NOMO-1 treated with dmso at 0.1 percent for 144 hours (cell line): ENCODE results near the gene TFAP2A.

Experiments
- DNase-seq: peaks from one replicate; lab custom pipeline; 2025; ENCODE audit not compliant: unreplicated experiment; lab: John Stamatoyannopoulos, UW

The TFAP2A gene

DNA sequence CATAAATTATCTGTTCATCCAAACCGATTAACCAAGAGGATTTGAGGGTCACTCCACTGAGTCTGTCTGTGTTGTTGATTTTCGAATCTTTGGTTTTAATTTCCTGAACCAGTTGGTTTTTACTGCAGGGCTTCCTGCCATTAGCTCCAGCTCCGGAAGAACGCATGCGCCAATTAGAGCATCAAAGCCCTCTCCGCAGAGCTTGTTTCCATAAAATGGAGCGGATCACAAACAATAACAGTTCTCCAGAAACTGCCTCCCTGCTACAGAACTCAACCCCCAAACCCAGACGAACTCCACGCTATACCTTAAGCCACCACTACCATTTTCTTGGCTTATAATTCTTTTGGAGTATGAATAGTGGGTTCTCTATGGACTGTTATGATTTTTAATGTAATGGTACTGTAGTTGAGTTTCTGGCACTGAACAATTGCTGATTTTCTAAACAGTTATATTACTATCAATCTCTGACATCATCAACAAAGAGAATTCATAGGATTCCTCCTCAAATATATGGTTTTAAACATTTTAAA is 13.8 kb downstream of the TFAP2A start:
- no peak for DNase-seq

DNA sequence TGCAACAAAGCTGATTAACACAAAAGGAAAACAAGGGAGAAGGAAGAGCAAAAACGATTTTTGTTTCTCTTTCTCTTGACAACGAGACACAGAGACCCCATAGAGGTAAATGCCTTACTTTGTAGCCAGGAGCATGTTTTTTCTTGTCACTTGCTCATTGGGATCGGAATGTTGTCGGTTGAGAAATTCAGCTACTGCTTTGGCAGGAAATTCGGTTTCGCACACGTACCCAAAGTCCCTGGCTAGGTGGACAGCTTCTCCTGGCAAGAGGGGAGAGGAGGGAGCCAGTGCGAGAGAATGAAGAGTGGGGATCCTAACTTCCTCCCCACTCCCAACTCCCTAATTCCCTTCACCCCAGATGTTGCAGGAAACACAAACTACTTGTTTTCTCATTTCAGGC is 14.5 kb downstream of the TFAP2A start:
- DNase-seq = no peak

GRCh38 chr6:10399451-10399850 is 15.4 kb downstream of the TFAP2A start:
- no peak for DNase-seq

GRCh38 chr6:10398446-10399218 is 16.2 kb downstream of the TFAP2A start:
- no peak for DNase-seq

- no peak for DNase-seq
Measured at GRCh38 chr6:10397756-10398445, 17.0 kb downstream of the TFAP2A start.

GRCh38 chr6:10396785-10397184 is 18.1 kb downstream of the TFAP2A start:
- no peak for DNase-seq

DNA sequence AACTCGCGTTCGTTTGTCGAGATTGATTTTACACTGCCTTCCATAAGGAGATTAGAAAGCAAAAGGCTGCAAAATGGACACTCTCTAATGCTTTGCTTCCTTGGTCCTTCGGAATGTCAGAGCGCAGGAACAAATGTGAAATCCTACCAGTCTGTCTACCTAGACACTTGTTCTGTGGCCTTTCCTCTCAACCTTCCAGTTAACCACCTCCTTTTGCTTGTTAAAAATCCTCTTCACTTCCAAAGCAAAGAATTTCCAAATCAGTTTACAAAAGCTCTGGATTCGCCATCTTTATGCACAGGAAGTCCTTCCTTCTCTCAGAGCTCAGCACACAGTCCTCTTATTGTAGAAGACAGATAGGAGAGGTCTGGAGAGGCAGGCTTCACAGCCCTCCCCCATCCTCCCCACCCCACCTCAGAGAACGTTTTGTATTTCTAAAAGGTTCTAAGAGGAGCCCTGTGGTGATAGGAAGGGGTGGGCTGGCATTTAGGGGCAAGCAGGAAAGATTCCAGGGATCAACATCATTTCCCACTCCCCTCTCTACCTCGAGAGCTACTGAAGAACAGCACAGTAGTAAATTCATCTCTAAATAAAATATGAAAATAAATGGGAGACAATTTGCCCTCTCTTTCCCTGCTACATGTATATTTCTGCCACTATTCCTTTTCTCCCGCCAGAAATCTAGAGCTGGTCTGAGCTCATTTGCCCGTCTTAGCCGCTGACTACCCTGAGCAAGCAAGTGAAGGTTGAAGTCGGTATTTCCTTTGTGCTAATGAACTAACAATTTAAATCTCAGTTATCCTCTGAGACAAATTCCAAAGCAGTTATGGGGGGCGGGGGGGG is 18.9 kb downstream of the TFAP2A start:
- no peak for DNase-seq

GRCh38 chr6:10395171-10395703 is 19.6 kb downstream of the TFAP2A start:
- no peak for DNase-seq

- DNase-seq = peak; percentile 44
Measured at GRCh38 chr6:10393544-10394225, 21.2 kb downstream of the TFAP2A start.

GRCh38 chr6:10391799-10392198 is 23.1 kb downstream of the TFAP2A start:
- DNase-seq = no peak

- no peak for DNase-seq
Measured at GRCh38 chr6:10391299-10391630, 23.6 kb downstream of the TFAP2A start.

DNA sequence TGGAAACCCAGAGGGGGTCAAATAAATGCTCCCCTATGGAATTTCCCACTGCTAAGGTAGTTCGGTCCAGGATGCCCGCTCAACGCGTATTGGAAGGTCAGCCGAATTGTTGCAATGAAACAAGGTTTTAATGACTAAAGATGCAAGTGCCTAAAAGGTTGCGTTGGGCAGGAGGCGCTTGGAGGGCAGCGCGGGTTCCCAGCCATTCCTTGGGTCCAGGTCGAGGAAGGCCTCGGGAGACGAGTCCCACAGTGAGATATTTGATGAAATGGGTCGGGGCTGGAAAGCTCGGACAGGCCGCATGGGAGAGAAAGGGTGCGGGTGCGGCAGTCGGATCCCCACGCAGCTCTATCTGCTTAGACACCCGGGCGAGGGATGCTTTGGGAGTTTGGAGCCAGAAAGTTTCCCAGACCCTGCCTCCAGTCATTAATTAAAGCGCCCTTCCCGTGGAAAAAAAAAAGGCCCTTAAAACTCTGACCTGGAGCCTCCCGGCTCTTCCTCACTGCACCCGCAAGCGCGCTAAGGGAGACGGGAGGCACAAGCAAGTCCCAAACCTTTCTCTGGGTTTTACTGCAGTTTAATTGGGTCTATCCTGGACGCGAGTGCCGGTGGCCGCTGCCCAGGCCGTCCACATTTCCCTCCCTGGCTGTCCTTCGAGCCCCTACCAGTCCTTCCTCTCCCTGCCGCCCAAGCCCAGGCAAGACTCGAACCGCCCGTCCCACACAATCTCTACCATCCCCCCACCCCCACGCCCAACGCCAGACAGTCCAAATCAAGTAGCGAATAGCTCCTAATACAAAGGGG is 24.2 kb downstream of the TFAP2A start:
- DNase-seq = no peak

DNA sequence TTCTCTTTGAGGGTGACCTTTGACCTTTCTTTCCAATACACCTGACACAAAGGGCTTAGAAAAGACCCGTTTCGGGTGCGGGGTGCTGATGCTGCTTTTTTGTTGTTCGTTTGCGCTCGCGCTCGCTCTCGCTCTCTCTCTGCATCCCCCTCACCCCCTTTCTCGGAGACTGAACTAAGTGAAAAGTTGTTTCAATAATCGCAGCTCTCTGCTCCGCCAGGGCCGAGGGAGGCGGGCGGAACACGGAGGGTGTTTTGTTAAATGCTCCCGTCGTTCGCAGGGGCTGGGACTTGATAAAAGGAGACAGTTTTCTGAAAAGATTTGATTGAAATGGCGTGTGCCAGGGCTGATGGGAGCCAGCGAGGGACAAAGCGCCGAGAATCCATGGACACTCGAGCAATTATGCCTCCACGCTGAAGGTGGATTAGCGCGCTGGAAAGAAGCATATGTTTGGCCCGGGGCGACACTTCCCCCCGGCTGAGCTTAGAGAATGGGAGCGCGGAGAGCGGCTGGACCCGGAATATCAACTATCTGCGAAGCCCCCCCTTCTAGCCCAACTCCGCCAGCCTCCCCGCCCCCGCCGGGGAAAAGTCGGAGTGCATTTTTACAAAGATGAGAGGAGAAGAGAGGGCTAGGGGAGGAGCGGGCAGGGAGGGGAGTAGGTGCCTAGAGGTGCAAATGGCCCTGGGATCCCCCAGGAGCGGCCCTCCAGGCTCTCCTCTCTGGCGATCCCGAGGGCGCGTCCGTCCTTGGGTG is 25.0 kb downstream of the TFAP2A start:
- no peak for DNase-seq

DNA sequence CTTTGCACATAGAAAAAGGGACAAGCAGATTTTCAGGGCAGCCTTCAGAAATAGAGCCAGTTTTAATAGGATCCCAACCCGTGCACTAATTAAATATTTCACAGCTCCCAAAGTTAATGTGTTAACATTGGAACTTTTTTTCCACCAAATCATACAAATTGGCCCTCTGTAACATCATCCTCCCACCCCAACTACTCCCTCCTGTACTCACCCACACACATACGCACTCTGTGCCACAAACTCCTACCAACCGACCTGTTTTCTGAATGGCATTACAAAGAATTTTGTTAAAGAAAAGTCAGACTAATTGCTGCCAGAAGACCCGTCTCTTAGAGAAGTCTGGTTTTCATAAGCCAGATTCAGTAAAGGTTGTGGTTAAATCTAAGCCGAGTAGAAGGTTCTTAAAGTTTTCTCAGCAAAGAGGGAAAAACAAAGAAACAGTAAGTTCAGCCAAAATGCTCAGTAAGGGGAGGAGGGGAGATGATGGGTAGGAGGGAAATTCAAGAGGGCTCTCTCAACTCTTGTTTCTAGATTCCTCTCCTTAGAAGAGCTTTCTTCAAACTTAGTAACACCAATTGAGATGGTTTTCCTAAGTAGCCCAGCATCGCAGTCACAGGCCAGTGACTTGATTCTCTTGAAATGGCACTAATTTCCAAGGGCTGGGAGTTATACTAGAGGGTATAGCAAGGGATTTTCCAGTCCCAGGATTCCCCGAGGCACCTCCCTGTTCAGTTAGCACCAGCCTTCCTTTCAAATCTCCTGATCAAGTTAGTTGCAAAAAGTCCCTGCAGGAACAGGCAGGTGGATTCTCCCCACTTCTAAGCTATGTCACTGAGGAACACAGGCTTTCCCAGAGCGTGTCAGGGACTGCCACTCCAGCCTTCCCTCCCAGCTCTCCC is 27.9 kb downstream of the TFAP2A start:
- no peak for DNase-seq

GRCh38 chr6:10386220-10386619 is 28.7 kb downstream of the TFAP2A start:
- DNase-seq = no peak

DNA sequence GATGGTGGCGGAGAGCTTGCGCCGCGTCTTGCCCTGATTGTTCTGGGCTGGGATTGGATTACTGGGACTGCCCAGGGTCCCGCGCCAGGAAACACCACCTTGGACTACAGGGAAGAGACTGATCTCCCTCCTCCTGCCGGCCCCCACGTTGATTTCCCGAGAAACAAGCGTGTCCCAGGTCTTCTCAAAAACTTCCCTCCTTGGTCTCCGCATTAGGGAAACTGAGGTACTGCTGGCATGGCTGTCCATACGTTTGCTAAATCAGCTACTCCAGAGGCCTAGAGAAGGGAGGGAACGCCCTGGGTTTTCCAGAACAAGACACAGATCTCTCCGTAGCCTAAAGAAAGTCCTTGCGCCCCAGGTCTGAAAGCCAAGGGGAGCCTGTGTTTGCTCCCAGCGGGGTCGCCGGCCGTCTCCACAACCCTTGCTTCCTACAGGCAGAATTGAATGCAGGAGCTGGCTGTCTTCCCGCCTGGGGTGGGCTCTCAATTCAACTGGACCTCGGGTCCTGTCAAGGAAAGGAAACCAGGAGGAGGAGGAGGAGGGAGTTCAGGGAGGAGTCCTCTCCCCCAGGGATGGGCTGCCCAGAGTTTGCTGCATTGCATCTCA is 29.2 kb downstream of the TFAP2A start:
- no peak for DNase-seq

DNA sequence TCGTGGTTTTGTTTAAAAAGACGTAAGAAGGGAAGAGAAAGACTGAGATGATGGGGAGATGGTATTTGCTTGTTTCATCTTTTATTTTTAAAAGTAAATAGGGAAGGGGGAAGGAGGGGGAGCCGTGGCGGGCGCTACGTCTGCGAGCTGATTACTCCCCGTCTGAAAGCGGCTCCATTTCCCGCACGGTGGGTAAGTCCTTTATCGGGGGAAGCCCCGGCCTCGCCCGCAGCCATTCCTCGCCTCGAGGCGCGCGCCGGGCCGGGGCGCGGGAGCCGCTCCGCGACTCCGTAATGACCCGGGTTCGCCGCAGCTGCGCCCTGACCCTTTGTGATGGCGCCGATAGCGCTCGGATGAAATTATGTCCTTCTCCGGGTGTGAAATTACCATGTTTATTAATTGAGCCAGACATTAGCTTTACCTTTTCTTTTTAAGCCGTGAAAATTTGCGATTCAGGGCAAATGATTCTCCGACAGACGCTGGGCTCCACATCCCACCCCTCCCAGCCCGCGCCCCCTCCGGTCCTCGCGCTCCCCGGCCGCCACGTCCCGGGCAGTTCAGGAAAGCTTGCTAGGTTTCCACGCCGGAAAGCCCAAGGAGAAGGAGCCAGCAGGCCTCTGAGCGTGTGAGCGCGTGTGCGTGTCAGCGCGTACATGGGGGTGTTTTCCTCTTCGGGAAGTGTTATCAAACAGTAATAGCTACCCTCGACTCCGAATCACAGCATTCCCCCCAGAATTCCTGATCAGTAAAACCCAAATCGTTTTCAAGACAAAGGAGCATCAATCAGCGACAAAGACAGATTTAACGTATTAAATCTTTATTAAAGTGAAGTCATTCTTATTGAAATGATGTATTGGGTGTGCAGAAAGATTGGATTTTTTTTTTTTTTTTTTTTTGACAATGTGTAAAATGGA is 30.0 kb downstream of the TFAP2A start:
- no peak for DNase-seq
